Lower leg skin (tissue), 3 donors: ENCODE measurements around the gene CD46.

Source experiments
- POLR2A ChIP-seq, 2 donors: fragments of 450-650 bp; IDR thresholded peaks; one replicate each; pipeline ENCODE4 v1.6.1; 2016 to 2017; ENCODE audit warnings: antibody characterized with exemption in 2 of 2, mild to moderate bottlenecking in 1 of 2, moderate library complexity in 1 of 2
- TF ChIP-seq, protein P1 (sequence below), 3 donors: fragments of 450-650 bp; IDR thresholded peaks; one replicate each; pipeline ENCODE4 v1.5.1; 2016; ENCODE audit warnings: antibody characterized with exemption in 3 of 3, mild to moderate bottlenecking in 3 of 3, moderate library complexity in 2 of 3

DNA sequence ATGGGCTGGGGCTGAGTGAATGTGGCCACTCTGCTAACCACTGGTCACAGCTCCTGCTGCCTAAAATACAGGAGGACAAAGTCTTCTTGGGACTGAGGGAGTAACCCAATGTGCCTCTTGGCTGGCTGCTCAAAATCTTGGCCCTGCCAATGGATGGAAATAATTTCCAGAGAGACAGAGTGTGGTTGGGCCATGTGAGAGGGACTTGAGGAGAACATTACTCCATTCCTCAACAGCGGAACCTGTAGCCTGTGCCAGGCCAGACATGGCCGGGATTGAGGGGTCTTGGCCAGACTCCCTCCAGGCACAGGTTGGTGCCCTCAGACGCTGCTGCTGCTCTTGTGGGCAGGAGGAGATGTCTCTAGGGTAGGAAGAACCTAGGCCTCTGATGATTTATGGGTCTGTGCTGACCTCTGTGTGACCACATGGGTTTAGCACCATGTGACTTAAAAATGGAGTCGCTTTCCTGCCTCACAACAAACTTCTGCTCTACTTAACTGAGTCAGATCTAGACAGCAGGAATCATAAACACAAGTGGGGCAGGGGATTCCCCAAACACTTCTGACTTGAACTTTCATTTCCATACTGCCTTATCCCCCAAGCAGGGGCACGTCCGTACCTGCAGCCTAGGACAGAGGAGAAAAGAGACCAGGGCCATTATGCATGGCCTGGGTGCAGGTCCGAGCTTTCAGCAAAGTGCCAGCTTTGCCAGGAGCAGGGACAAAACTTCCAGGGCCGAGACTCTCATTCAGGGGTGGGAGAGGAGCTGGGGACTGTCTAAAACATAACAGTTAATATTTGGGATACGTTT is 79.9 kb downstream of the CD46 start:
- TF ChIP-seq, protein P1, sequence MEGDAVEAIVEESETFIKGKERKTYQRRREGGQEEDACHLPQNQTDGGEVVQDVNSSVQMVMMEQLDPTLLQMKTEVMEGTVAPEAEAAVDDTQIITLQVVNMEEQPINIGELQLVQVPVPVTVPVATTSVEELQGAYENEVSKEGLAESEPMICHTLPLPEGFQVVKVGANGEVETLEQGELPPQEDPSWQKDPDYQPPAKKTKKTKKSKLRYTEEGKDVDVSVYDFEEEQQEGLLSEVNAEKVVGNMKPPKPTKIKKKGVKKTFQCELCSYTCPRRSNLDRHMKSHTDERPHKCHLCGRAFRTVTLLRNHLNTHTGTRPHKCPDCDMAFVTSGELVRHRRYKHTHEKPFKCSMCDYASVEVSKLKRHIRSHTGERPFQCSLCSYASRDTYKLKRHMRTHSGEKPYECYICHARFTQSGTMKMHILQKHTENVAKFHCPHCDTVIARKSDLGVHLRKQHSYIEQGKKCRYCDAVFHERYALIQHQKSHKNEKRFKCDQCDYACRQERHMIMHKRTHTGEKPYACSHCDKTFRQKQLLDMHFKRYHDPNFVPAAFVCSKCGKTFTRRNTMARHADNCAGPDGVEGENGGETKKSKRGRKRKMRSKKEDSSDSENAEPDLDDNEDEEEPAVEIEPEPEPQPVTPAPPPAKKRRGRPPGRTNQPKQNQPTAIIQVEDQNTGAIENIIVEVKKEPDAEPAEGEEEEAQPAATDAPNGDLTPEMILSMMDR (IDR thresholded peaks at IDR 0.05): no peak
- TF ChIP-seq POLR2A (IDR thresholded peaks at IDR 0.05): no peak
